ENCODE results near the gene SDHAF2. TPM values are rescaled to one million over a fixed set of nuclear protein-coding genes. Genes with fewer than 3 reads are reported as not detected.
"Not testable (repeated sequence)": the region's sequence is repeated elsewhere in the genome, so short reads cannot be mapped to it uniquely, and the experiment has no call there.

The SDHAF2 gene
- total RNA-seq, 6 donors from 2014 or later, result 20.9 to 63.9 (median 34.6) TPM

DNA sequence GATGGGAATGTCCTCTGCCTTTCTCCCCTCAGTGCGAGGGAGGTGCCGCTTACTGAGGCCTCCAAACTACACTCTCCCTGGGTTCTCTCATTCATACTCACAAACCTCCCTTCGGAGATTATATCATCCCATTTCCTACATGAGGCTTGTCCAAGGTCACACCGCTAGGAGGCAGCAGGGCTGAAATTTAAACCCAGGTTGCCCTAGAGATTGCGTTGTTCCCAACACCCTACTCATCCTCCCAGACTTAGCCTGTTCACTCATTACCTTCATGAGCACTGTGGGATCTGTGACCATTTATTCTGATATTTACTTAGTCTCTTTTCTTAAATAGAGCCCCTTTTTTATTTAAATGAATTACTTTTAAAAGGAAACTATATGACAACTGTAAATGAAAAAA lies 31.1 kb downstream of the SDHAF2 start:
- Histone ChIP-seq H3K36me3 (peaks cover 0 to 9% (median 3%) of the 10 kb centered on the region in 4 donors), H3K27me3 (no peaks in the 10 kb centered on the region), H3K27ac (no peak overlapping the region), H3K9me3 (no peaks in the 10 kb centered on the region), H3K4me3 (no peak overlapping the region), H3K4me1 (no peaks in the 10 kb centered on the region)
- ATAC-seq (ENCODE audit: low FRiP score in 2 of 2) (peak in 1 of 2 donors; percentile 44), DNase-seq (no peak)
- TF ChIP-seq POLR2A (IDR thresholded peaks at IDR 0.05) (no peak), EP300 (IDR thresholded peaks at IDR 0.05) (no peak), POLR2AphosphoS5 (IDR thresholded peaks at IDR 0.05) (no peak)
- TF ChIP-seq, protein P1, sequence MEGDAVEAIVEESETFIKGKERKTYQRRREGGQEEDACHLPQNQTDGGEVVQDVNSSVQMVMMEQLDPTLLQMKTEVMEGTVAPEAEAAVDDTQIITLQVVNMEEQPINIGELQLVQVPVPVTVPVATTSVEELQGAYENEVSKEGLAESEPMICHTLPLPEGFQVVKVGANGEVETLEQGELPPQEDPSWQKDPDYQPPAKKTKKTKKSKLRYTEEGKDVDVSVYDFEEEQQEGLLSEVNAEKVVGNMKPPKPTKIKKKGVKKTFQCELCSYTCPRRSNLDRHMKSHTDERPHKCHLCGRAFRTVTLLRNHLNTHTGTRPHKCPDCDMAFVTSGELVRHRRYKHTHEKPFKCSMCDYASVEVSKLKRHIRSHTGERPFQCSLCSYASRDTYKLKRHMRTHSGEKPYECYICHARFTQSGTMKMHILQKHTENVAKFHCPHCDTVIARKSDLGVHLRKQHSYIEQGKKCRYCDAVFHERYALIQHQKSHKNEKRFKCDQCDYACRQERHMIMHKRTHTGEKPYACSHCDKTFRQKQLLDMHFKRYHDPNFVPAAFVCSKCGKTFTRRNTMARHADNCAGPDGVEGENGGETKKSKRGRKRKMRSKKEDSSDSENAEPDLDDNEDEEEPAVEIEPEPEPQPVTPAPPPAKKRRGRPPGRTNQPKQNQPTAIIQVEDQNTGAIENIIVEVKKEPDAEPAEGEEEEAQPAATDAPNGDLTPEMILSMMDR (IDR thresholded peaks at IDR 0.05), result no peak
- 88 to 93% methylated on average over 5 of the region's 5 CpGs for WGBS, 2 donors

DNA sequence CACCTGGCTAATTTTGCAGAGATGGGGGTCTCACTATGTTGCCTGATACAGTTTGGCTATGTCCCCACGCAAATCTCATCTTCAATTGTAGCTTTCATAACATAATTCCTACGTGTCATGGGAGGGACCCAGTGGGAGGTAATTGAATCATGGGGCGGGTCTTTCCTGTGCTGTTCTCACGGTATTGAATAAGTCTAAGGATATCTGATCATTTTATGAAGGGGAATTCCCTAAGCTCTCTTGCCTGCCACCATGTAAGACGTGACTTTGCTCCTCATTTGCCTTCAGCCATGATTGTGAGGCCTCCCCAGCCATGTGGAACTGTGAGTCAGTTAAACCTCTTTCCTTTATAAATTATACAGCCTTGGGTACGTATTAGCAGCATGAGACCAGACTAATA lies 37.7 kb downstream of the SDHAF2 start:
- not testable (repeated sequence) for H3K27me3 ChIP-seq; ATAC-seq (ENCODE audit: low FRiP score in 2 of 2); H3K27ac ChIP-seq; H3K9me3 ChIP-seq; DNase-seq; H3K4me1 ChIP-seq; H3K4me3 ChIP-seq
- peaks cover 0 to 23% (median 9%) of the 10 kb centered on the region in 4 donors for H3K36me3 ChIP-seq
- WGBS, 2 donors, result 84 to 87% methylated on average over 6 of the region's 6 CpGs

DNA sequence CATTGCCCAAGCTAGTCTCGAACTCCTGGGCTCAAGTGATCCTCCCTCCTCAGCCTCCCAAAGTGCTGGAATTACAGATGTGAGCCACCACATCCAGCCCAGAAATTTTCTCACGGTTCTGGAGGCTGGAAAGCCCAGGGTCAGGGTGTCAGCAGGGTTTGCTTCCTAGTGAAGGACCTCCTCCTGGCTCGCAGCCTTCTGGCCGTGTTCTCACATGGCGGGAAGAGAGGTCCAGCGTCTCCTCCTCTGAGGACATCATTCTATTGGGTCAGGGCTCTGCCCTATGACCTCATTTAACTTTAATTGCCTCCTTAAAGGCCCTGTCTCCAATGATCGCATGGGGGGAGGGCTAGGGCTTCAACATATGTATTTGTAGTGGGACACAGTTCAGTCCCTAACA lies 38.1 kb downstream of the SDHAF2 start:
- WGBS, 2 donors, result 85 to 100% methylated on average over 2 to 7 of the region's 7 CpGs
- Histone ChIP-seq H3K4me1 (peaks cover 0 to 11% (median 7%) of the 10 kb centered on the region in 4 donors), H3K4me3 (no peak overlapping the region), H3K36me3 (peaks cover 0 to 21% (median 7%) of the 10 kb centered on the region in 4 donors), H3K27me3 (no peaks in the 10 kb centered on the region), H3K9me3 (no peaks in the 10 kb centered on the region), H3K27ac (no peak overlapping the region)
- no peak for TF ChIP-seq POLR2AphosphoS5 (IDR thresholded peaks at IDR 0.05)
- TF ChIP-seq EP300 (IDR thresholded peaks at IDR 0.05), result no peak
- TF ChIP-seq, protein P1 (IDR thresholded peaks at IDR 0.05), result no peak
- DNase-seq (no peak), ATAC-seq (ENCODE audit: low FRiP score in 2 of 2) (no peak)

DNA sequence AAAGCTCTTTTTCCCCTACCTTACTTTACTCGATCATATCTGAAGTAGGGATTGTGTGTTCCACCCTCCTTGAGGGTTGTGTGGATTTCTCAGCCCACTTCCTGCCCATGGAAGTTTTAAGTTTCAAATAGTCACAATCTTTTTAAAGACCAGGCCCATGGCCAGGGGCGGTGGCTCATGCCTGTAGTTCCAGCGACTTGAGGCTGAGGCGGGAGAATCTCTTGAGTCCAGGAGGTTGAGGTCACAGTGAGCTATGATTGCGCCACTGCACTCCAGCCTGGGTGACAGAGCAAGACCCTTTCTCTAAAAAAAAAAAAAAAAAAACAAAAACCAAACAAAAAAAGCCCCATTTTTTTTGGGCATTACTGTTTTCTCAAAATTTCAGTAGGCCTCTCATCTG lies 42.4 kb downstream of the SDHAF2 start:
- TF ChIP-seq, protein P1 (IDR thresholded peaks at IDR 0.05), result no peak
- TF ChIP-seq POLR2A (IDR thresholded peaks at IDR 0.05) (no peak), EP300 (IDR thresholded peaks at IDR 0.05) (peak in 1 of 4 donors; percentile 10), POLR2AphosphoS5 (IDR thresholded peaks at IDR 0.05) (peak in 1 of 2 donors; percentile 32)
- peaks cover 0 to 11% (median 7%) of the 10 kb centered on the region in 4 donors for H3K4me1 ChIP-seq
- H3K27me3 ChIP-seq, result no peaks in the 10 kb centered on the region
- DNase-seq (peak in 1 of 2 donors; percentile 89), ATAC-seq (ENCODE audit: low FRiP score in 2 of 2) (peak; percentile 66 to 74)
- no peak overlapping the region for H3K4me3 ChIP-seq
- H3K36me3 ChIP-seq, result peaks cover 0 to 17% (median 6%) of the 10 kb centered on the region in 4 donors
- H3K27ac ChIP-seq, result peak overlapping the region; percentile 59 to 69 (median 62)
- WGBS, 2 donors, result 40 to 46% methylated on average over 5 of the region's 5 CpGs
- H3K9me3 ChIP-seq, result no peaks in the 10 kb centered on the region

DNA sequence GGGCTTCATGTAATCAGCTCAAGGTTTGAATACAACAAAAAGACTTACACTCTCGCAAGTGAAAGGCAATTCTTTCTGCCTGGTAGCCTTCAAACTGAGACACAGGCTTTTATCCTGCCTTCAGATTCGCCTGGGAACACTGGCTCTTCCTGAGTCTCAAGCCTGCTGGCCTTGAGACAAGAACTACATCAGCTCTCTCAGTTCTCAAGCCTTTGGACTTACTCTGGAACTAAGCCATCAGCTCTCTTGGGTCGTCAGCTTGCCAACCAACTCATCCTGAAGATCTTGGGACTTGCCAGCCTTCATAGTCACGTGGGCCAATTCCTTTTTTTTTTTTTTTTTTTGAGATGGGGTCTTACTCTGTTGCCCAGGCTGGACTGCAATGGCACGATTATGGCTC lies 42.9 kb downstream of the SDHAF2 start:
- TF ChIP-seq EP300 (IDR thresholded peaks at IDR 0.05) (no peak), POLR2AphosphoS5 (IDR thresholded peaks at IDR 0.05) (no peak), POLR2A (IDR thresholded peaks at IDR 0.05) (no peak)
- TF ChIP-seq, protein P1 (IDR thresholded peaks at IDR 0.05), result no peak
- Histone ChIP-seq H3K27me3 (no peaks in the 10 kb centered on the region), H3K4me1 (peaks cover 0 to 16% (median 9%) of the 10 kb centered on the region in 4 donors), H3K36me3 (peaks cover 0 to 14% (median 3%) of the 10 kb centered on the region in 4 donors), H3K27ac (peak overlapping the region in 2 of 4 donors; percentile 59 to 60), H3K4me3 (no peak overlapping the region), H3K9me3 (no peaks in the 10 kb centered on the region)
- DNase-seq (peak in 1 of 2 donors; percentile 37), ATAC-seq (ENCODE audit: low FRiP score in 2 of 2) (peak in 1 of 2 donors; percentile 72)
- WGBS, 2 donors, result 76 to 86% methylated on average over 5 of the region's 5 CpGs

All from upper lobe of left lung (tissue), 6 donors.